Measurements from ENCODE around the gene ARMH2. TPM values are rescaled to one million over a fixed set of nuclear protein-coding genes. Genes with fewer than 3 reads are reported as not detected.

The ARMH2 gene
- total and polyA plus RNA-seq, 10 of the 15 experiments (the other 5 are each of a cell fraction or from before 2014, with no cell fraction given) = 0.18 to 0.46 TPM; not detected in 8

DNA sequence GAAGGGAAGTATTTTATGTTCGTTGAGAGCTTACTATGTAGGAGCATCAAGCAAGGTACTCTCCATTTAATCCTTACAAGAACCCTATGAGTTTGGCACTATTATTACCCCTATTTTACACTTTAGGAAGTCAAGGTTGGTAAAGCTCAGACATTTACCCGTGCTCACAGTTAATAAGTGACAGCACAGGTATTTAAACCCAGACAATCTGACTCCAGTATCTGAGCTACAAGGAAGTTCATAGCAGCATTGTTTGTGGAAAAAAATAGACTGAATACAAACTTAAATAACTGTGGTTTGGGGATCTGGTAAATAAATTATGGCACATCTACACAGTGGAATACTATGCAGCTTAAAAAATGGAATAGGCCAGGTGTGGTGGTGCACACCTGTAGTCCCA is 45.2 kb downstream of the ARMH2 start:
- Histone ChIP-seq H3K9ac (ENCODE audit: control insufficient read depth, insufficient read depth, low read length) (no peak overlapping the region), H3K27ac (ENCODE audit: control insufficient read depth, insufficient read depth) (no peak overlapping the region), H4K20me1 (ENCODE audit: control insufficient read depth, insufficient read depth) (no peaks in the 10 kb centered on the region), H3K4me1 (ENCODE audit: control insufficient read depth, insufficient read depth, low read length) (no peaks in the 10 kb centered on the region), H3K9me3 (replicated peaks; ENCODE audit: control insufficient read depth, insufficient read depth, low read length) (peaks cover 2% of the 10 kb centered on the region; the same call in 2 of the 3 replicates), H3K36me3 (ENCODE audit: control insufficient read depth in 2 of 2, insufficient read depth in 2 of 2, low read length in 1 of 2) (no peaks in the 10 kb centered on the region), H3K79me2 (ENCODE audit: control insufficient read depth, insufficient read depth, low read length) (no peaks in the 10 kb centered on the region), H3K4me3 (no peak overlapping the region), H2AFZ (ENCODE audit: control insufficient read depth, low read depth, low read length) (no peak overlapping the region), H3K4me2 (ENCODE audit: control insufficient read depth, insufficient read depth) (no peak overlapping the region), H3K27me3 (replicated peaks in 1 of 2; ENCODE audit: control insufficient read depth in 2 of 2, insufficient read depth in 2 of 2, low read length in 1 of 2) (no peaks in the 10 kb centered on the region)
- ATAC-seq (no peak), FAIRE-seq (no peak), DNase-seq (ENCODE audit: low read depth, low spot score) (no peak)
- ChIA-PET RAD21 (ENCODE audit: unreplicated experiment) (no interaction called here), POLR2A (no interaction called here), CTCF (interaction anchor here (0.8 to 2.6 kb wide), 2 partner anchors 13 to 172 kb away, joined by 4 to 8 read pairs; no protein-coding TSS in a partner anchor), SMC1A (ENCODE audit: uncharacterized antibody, unreplicated experiment) (interaction anchor here (1.0 to 1.6 kb wide), 3 partner anchors 15 to 107 kb away, joined by 3 to 5 read pairs (median 3); partner anchors contain the start of gene KIAA0319)
- no TSS peak for BruUV-seq (replicated peaks)
- intact Hi-C loops (cut with micrococcal nuclease; ENCODE audit: unreplicated experiment) (no loop called here), in situ Hi-C loops (cut with MboI) (no loop called here)
- TF ChIP-seq BHLHE40 (IDR thresholded peaks at IDR 0.05; ENCODE audit: borderline replicate concordance in 1 of 2, low read depth in 2 of 2, low read length in 1 of 2) = no peak
- no peak for TF ChIP-seq JUNB (IDR thresholded peaks at IDR 0.05)
- TF ChIP-seq, protein P1, sequence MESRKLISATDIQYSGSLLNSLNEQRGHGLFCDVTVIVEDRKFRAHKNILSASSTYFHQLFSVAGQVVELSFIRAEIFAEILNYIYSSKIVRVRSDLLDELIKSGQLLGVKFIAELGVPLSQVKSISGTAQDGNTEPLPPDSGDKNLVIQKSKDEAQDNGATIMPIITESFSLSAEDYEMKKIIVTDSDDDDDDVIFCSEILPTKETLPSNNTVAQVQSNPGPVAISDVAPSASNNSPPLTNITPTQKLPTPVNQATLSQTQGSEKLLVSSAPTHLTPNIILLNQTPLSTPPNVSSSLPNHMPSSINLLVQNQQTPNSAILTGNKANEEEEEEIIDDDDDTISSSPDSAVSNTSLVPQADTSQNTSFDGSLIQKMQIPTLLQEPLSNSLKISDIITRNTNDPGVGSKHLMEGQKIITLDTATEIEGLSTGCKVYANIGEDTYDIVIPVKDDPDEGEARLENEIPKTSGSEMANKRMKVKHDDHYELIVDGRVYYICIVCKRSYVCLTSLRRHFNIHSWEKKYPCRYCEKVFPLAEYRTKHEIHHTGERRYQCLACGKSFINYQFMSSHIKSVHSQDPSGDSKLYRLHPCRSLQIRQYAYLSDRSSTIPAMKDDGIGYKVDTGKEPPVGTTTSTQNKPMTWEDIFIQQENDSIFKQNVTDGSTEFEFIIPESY (IDR thresholded peaks at IDR 0.05) = no peak
- TF ChIP-seq CREM (IDR thresholded peaks at IDR 0.05; ENCODE audit: low read depth) = no peak
- no peak for TF ChIP-seq ZNF207 (IDR thresholded peaks at IDR 0.05; ENCODE audit: borderline replicate concordance)
- TF ChIP-seq FOXK2 (IDR thresholded peaks at IDR 0.05) = no peak
- TF ChIP-seq RELA (IDR thresholded peaks at IDR 0.05; ENCODE audit: borderline replicate concordance, partially characterized antibody) = no peak
- no peak for TF ChIP-seq STAT3 (IDR thresholded peaks at IDR 0.05; ENCODE audit: low read depth, low read length)
- TF ChIP-seq BCL3 (IDR thresholded peaks at IDR 0.05; ENCODE audit: borderline replicate concordance, insufficient read depth, low read depth, low read length, poor library complexity, severe bottlenecking) = no peak
- TF ChIP-seq TCF12 (IDR thresholded peaks at IDR 0.05; ENCODE audit: low read depth, low read length) = no peak
- TF ChIP-seq, protein P2, sequence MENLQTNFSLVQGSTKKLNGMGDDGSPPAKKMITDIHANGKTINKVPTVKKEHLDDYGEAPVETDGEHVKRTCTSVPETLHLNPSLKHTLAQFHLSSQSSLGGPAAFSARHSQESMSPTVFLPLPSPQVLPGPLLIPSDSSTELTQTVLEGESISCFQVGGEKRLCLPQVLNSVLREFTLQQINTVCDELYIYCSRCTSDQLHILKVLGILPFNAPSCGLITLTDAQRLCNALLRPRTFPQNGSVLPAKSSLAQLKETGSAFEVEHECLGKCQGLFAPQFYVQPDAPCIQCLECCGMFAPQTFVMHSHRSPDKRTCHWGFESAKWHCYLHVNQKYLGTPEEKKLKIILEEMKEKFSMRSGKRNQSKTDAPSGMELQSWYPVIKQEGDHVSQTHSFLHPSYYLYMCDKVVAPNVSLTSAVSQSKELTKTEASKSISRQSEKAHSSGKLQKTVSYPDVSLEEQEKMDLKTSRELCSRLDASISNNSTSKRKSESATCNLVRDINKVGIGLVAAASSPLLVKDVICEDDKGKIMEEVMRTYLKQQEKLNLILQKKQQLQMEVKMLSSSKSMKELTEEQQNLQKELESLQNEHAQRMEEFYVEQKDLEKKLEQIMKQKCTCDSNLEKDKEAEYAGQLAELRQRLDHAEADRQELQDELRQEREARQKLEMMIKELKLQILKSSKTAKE (IDR thresholded peaks at IDR 0.05; ENCODE audit: low read depth, poor library complexity, severe bottlenecking) = no peak
- no peak for TF ChIP-seq STAT1 (conservative IDR thresholded peaks at IDR 0.05)
- WGBS (ENCODE audit: insufficient coverage, insufficient replicate concordance, low lambda C conversion rate, missing lambda C conversion rate) = 14% methylated on average over 2 of the region's 2 CpGs

Data from GM12878 (cell line).